SJCRH30 (cell line): ENCODE measurements around the gene NPC1. TPM values are rescaled to one million over a fixed set of nuclear protein-coding genes. Genes with fewer than 3 reads are reported as not detected.

Source experiments
- DNase-seq, 2 experiments: peaks; one replicate each; pipeline ENCODE4 v3.0.0-alpha.2; 2015 to 2020
- H3K27ac ChIP-seq: fragments of 250-450 bp; sonication (Bioruptor Pico); 2 replicates; pipeline ENCODE4 v1.5.1; 2020; ENCODE audit warnings: mild to moderate bottlenecking, moderate library complexity
- H3K27me3 ChIP-seq: fragments of 250-450 bp; sonication (Bioruptor Pico); 2 replicates; pipeline ENCODE4 v1.5.1; 2020; ENCODE audit warnings: mild to moderate bottlenecking, moderate library complexity
- H3K36me3 ChIP-seq: fragments of 250-450 bp; sonication (Bioruptor Pico); 2 replicates; pipeline ENCODE4 v1.5.1; 2020; ENCODE audit warnings: mild to moderate bottlenecking, moderate library complexity
- H3K4me1 ChIP-seq: fragments of 250-450 bp; sonication (Bioruptor Pico); 2 replicates; pipeline ENCODE4 v1.5.1; 2020; ENCODE audit warnings: mild to moderate bottlenecking, moderate library complexity
- H3K4me3 ChIP-seq: fragments of 250-450 bp; sonication (Bioruptor Pico); 2 replicates; pipeline ENCODE4 v1.5.1; 2020; ENCODE audit warnings: mild to moderate bottlenecking, moderate library complexity
- H3K9me3 ChIP-seq: fragments of 250-450 bp; sonication (Bioruptor Pico); replicated peaks from 2 replicates; pipeline ENCODE4 v1.5.1; 2020; ENCODE audit warnings: mild to moderate bottlenecking, moderate library complexity
- total RNA-seq: library from RNA; depleted of rRNA; stranded (reverse); fragments of >200 nt; shearing (Covaris generic); gene quantifications from 2 replicates; pipeline ENCODE4 v1.2.3, GENCODE V29; 2014

The NPC1 gene
- total RNA-seq, 1 experiment from 2014 or later: 21.3 TPM

GRCh38 chr18:23538001-23538400 lies 48.3 kb downstream of the NPC1 start:
- H3K9me3 ChIP-seq: no peaks in the 10 kb centered on the region
- H3K4me3 ChIP-seq: no peak overlapping the region
- H3K36me3 ChIP-seq: no peaks in the 10 kb centered on the region; the same call in 1 of the 2 replicates
- no peak overlapping the region for H3K27ac ChIP-seq
- H3K27me3 ChIP-seq: no peaks in the 10 kb centered on the region
- DNase-seq: no peak
- H3K4me1 ChIP-seq: no peaks in the 10 kb centered on the region

- Histone ChIP-seq H3K27me3 (no peaks in the 10 kb centered on the region), H3K4me1 (no peaks in the 10 kb centered on the region), H3K36me3 (no peaks in the 10 kb centered on the region; the same call in 1 of the 2 replicates), H3K27ac (no peak overlapping the region), H3K4me3 (no peak overlapping the region), H3K9me3 (no peaks in the 10 kb centered on the region)
- DNase-seq: no peak
Observed at GRCh38 chr18:23537274-23537673, 49.0 kb downstream of the NPC1 start.

- no peak overlapping the region for H3K4me3 ChIP-seq
- H3K4me1 ChIP-seq: no peaks in the 10 kb centered on the region
- H3K27me3 ChIP-seq: no peaks in the 10 kb centered on the region
- peak in 1 of 2 experiments; percentile 38 for DNase-seq
- H3K27ac ChIP-seq: no peak overlapping the region
- no peaks in the 10 kb centered on the region; the same call in 1 of the 2 replicates for H3K36me3 ChIP-seq
- no peaks in the 10 kb centered on the region for H3K9me3 ChIP-seq
Observed at GRCh38 chr18:23536204-23536603, 50.1 kb downstream of the NPC1 start.

GRCh38 chr18:23534276-23534675 lies 52.0 kb downstream of the NPC1 start:
- H3K4me1 ChIP-seq: no peaks in the 10 kb centered on the region
- no peaks in the 10 kb centered on the region for H3K27me3 ChIP-seq
- no peak overlapping the region for H3K4me3 ChIP-seq
- no peak overlapping the region for H3K27ac ChIP-seq
- H3K9me3 ChIP-seq: no peaks in the 10 kb centered on the region
- no peaks in the 10 kb centered on the region; the same call in 1 of the 2 replicates for H3K36me3 ChIP-seq
- no peak for DNase-seq

GRCh38 chr18:23532848-23533247 lies 53.5 kb downstream of the NPC1 start:
- H3K27ac ChIP-seq: no peak overlapping the region
- no peak for DNase-seq
- no peaks in the 10 kb centered on the region; the same call in 1 of the 2 replicates for H3K36me3 ChIP-seq
- no peak overlapping the region for H3K4me3 ChIP-seq
- no peaks in the 10 kb centered on the region for H3K4me1 ChIP-seq
- no peaks in the 10 kb centered on the region for H3K27me3 ChIP-seq
- no peaks in the 10 kb centered on the region for H3K9me3 ChIP-seq

GRCh38 chr18:23531912-23532311 lies 54.4 kb downstream of the NPC1 start:
- H3K4me3 ChIP-seq: no peak overlapping the region
- H3K9me3 ChIP-seq: no peaks in the 10 kb centered on the region
- H3K27ac ChIP-seq: no peak overlapping the region
- H3K27me3 ChIP-seq: no peaks in the 10 kb centered on the region
- H3K4me1 ChIP-seq: no peaks in the 10 kb centered on the region
- H3K36me3 ChIP-seq: no peaks in the 10 kb centered on the region; the same call in 1 of the 2 replicates
- DNase-seq: no peak

- no peak overlapping the region for H3K27ac ChIP-seq
- no peaks in the 10 kb centered on the region; the same call in 1 of the 2 replicates for H3K36me3 ChIP-seq
- DNase-seq: no peak
- H3K9me3 ChIP-seq: no peaks in the 10 kb centered on the region
- H3K27me3 ChIP-seq: no peaks in the 10 kb centered on the region
- H3K4me3 ChIP-seq: no peak overlapping the region
- no peaks in the 10 kb centered on the region for H3K4me1 ChIP-seq
Observed at GRCh38 chr18:23530195-23530594, 56.1 kb downstream of the NPC1 start.

- H3K36me3 ChIP-seq: no peaks in the 10 kb centered on the region; the same call in 1 of the 2 replicates
- H3K4me1 ChIP-seq: no peaks in the 10 kb centered on the region
- no peaks in the 10 kb centered on the region for H3K27me3 ChIP-seq
- H3K27ac ChIP-seq: no peak overlapping the region
- DNase-seq: no peak
- H3K4me3 ChIP-seq: no peak overlapping the region
- H3K9me3 ChIP-seq: no peaks in the 10 kb centered on the region
Observed at GRCh38 chr18:23529604-23530003, 56.7 kb downstream of the NPC1 start.

- DNase-seq: no peak
- Histone ChIP-seq H3K36me3 (no peaks in the 10 kb centered on the region; the same call in 1 of the 2 replicates), H3K27me3 (no peaks in the 10 kb centered on the region), H3K9me3 (no peaks in the 10 kb centered on the region), H3K4me1 (no peaks in the 10 kb centered on the region), H3K27ac (no peak overlapping the region), H3K4me3 (no peak overlapping the region)
Observed at GRCh38 chr18:23528580-23529472, 57.5 kb downstream of the NPC1 start.

GRCh38 chr18:23526501-23527063 lies 59.7 kb downstream of the NPC1 start:
- no peaks in the 10 kb centered on the region for H3K9me3 ChIP-seq

GRCh38 chr18:23524213-23524707 lies 62.0 kb downstream of the NPC1 start:
- no peaks in the 10 kb centered on the region for H3K9me3 ChIP-seq
- no peaks in the 10 kb centered on the region for H3K4me1 ChIP-seq
- no peak overlapping the region for H3K27ac ChIP-seq
- H3K27me3 ChIP-seq: no peaks in the 10 kb centered on the region
- H3K36me3 ChIP-seq: peaks cover 6% of the 10 kb centered on the region
- H3K4me3 ChIP-seq: no peak overlapping the region
- DNase-seq: no peak

More at GRCh38 chr18:23526501-23527063, 59.7 kb downstream of the NPC1 start:
- Histone ChIP-seq H3K36me3 (no peaks in the 10 kb centered on the region; the same call in 1 of the 2 replicates), H3K27ac (no peak overlapping the region), H3K4me1 (no peaks in the 10 kb centered on the region), H3K27me3 (no peaks in the 10 kb centered on the region), H3K4me3 (no peak overlapping the region)
- no peak for DNase-seq

- no peak overlapping the region for H3K27ac ChIP-seq
- DNase-seq: no peak
- no peaks in the 10 kb centered on the region; the same call in 1 of the 2 replicates for H3K4me1 ChIP-seq
- H3K36me3 ChIP-seq: peaks cover 6% of the 10 kb centered on the region
- no peaks in the 10 kb centered on the region for H3K27me3 ChIP-seq
- no peak overlapping the region for H3K4me3 ChIP-seq
- H3K9me3 ChIP-seq: no peaks in the 10 kb centered on the region
Observed at GRCh38 chr18:23523429-23524212, 62.7 kb downstream of the NPC1 start.

GRCh38 chr18:23521907-23522306 lies 64.4 kb downstream of the NPC1 start:
- H3K36me3 ChIP-seq: peaks cover 9% of the 10 kb centered on the region
- no peaks in the 10 kb centered on the region for H3K27me3 ChIP-seq
- peaks cover 4% of the 10 kb centered on the region; the same call in 1 of the 2 replicates for H3K4me1 ChIP-seq
- H3K27ac ChIP-seq: no peak overlapping the region
- no peaks in the 10 kb centered on the region for H3K9me3 ChIP-seq
- no peak overlapping the region for H3K4me3 ChIP-seq
- no peak for DNase-seq

GRCh38 chr18:23521271-23521670 lies 65.0 kb downstream of the NPC1 start:
- DNase-seq: no peak
- H3K9me3 ChIP-seq: no peaks in the 10 kb centered on the region
- H3K36me3 ChIP-seq: peaks cover 9% of the 10 kb centered on the region
- H3K4me1 ChIP-seq: peaks cover 4% of the 10 kb centered on the region; the same call in 1 of the 2 replicates
- H3K27me3 ChIP-seq: no peaks in the 10 kb centered on the region
- H3K27ac ChIP-seq: no peak overlapping the region
- H3K4me3 ChIP-seq: no peak overlapping the region
